ENCODE results near the gene POLR2M. TPM values are rescaled to one million over a fixed set of nuclear protein-coding genes. Genes with fewer than 3 reads are reported as not detected.
A peak's percentile ranks its signal among the peaks of the same experiment; 100 is the strongest.

The POLR2M gene
- total RNA-seq, 4 donors from 2014 or later, result 95.2 to 1,545 (median 900) TPM

DNA sequence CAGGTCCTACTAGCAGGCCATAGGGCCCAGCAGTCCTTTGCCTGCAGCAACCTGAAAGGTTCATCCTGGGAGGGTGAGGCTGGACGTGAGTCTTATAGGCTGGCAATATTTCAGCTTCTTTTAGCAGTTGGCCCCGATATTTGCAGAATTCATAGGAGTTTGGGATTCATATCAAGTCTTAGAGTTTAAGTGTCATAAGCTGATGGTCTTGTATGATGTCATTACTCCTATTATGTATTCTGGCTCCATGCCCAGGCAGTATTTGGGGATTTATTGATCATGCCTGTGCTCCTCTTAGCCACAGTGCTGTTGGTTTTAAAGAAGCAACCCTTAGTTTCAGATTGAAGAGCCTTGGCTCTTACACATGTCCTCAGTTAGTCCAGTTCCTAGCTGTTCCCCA is 41.3 kb upstream of the POLR2M start:
- H3K27ac ChIP-seq, result no peak overlapping the region
- H3K36me3 ChIP-seq, result no peaks in the 10 kb centered on the region
- no peak for DNase-seq
- H3K4me1 ChIP-seq, result no peaks in the 10 kb centered on the region
- no peaks in the 10 kb centered on the region for H3K9me3 ChIP-seq
- TF ChIP-seq POLR2A (IDR thresholded peaks at IDR 0.05), result no peak
- TF ChIP-seq CTCF (IDR thresholded peaks at IDR 0.05), result no peak
- H3K4me3 ChIP-seq, result no peak overlapping the region
- intact Hi-C loops (cut with DNase I; ENCODE audit: low total_unique reads), result loop anchor here (10.0 kb wide), 2 partner anchors 200 to 400 kb away; partner anchors contain the start of gene ALDH1A2
- H3K27me3 ChIP-seq, result no peaks in the 10 kb centered on the region

DNA sequence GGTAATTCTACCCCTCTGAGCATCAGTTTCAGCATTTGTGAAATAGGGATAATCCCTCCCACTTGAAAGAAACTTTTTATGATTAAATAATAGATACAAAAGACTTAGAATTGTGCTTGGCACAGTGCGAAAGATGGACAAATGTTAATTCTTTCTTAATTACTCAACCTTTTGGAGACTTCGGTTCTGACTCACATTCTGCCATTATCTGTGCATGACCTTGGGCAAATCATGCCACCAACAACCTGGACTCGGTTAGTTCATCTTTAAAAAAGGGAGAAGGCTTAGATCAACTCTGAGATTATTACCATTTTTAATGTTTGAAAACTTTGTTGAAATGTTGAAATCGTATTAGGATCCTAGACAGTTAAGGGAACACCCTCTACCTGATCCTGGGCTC is 40.6 kb upstream of the POLR2M start:
- Histone ChIP-seq H3K27ac (no peak overlapping the region), H3K36me3 (no peaks in the 10 kb centered on the region), H3K4me3 (no peak overlapping the region), H3K9me3 (no peaks in the 10 kb centered on the region), H3K4me1 (no peaks in the 10 kb centered on the region), H3K27me3 (no peaks in the 10 kb centered on the region)
- TF ChIP-seq POLR2A (IDR thresholded peaks at IDR 0.05) (no peak), CTCF (IDR thresholded peaks at IDR 0.05) (no peak)
- no peak for DNase-seq
- intact Hi-C loops (cut with DNase I; ENCODE audit: low total_unique reads), result loop anchor here (10.0 kb wide), 2 partner anchors 199 to 399 kb away; partner anchors contain the start of gene ALDH1A2

GRCh38 chr15:57667171-57667849 is 39.2 kb upstream of the POLR2M start:
- no peaks in the 10 kb centered on the region for H3K4me1 ChIP-seq
- TF ChIP-seq POLR2A (IDR thresholded peaks at IDR 0.05), result no peak
- TF ChIP-seq CTCF (IDR thresholded peaks at IDR 0.05), result peak; percentile 60 to 80 (median 73)
- H3K27me3 ChIP-seq, result no peaks in the 10 kb centered on the region
- H3K36me3 ChIP-seq, result no peaks in the 10 kb centered on the region
- DNase-seq, result peak; percentile 30 to 53
- intact Hi-C loops (cut with DNase I; ENCODE audit: low total_unique reads), result loop anchor here (10.0 kb wide), 2 partner anchors 197 to 397 kb away; partner anchors contain the start of gene ALDH1A2
- H3K4me3 ChIP-seq, result no peak overlapping the region
- H3K27ac ChIP-seq, result peak overlapping the region; percentile 48 to 53
- no peaks in the 10 kb centered on the region for H3K9me3 ChIP-seq

- Histone ChIP-seq H3K4me1 (no peaks in the 10 kb centered on the region), H3K27ac (peak overlapping the region; percentile 48 to 53), H3K36me3 (no peaks in the 10 kb centered on the region), H3K9me3 (no peaks in the 10 kb centered on the region), H3K4me3 (no peak overlapping the region), H3K27me3 (no peaks in the 10 kb centered on the region)
- TF ChIP-seq POLR2A (IDR thresholded peaks at IDR 0.05) (no peak), CTCF (IDR thresholded peaks at IDR 0.05) (no peak)
- DNase-seq, result no peak
- intact Hi-C loops (cut with DNase I; ENCODE audit: low total_unique reads), result loop anchor here (10.0 kb wide), 2 partner anchors 197 to 397 kb away; partner anchors contain the start of gene ALDH1A2
These were observed 38.5 kb upstream of the POLR2M start for GRCh38 chr15:57668016-57668415.

GRCh38 chr15:57671636-57672035 is 34.9 kb upstream of the POLR2M start:
- no peak for TF ChIP-seq POLR2A (IDR thresholded peaks at IDR 0.05)
- TF ChIP-seq CTCF (IDR thresholded peaks at IDR 0.05), result no peak
- H3K36me3 ChIP-seq, result no peaks in the 10 kb centered on the region
- intact Hi-C loops (cut with DNase I; ENCODE audit: low total_unique reads), result no loop called here
- H3K9me3 ChIP-seq, result no peaks in the 10 kb centered on the region
- H3K4me3 ChIP-seq, result no peak overlapping the region
- no peaks in the 10 kb centered on the region for H3K27me3 ChIP-seq
- no peaks in the 10 kb centered on the region for H3K4me1 ChIP-seq
- H3K27ac ChIP-seq, result no peak overlapping the region
- no peak for DNase-seq

All from uterus (tissue), 4 donors.